Activated CD8-positive, alpha-beta memory T cell treated with anti-CD3 and anti-CD28 coated beads, Interleukin-2, amount 10 ng/mL, durations not matched to agents 7 days and 5 days (primary cell): ENCODE data around the gene EEF1E1. TPM values are rescaled to one million over a fixed set of nuclear protein-coding genes. Genes with fewer than 3 reads are reported as not detected.
A peak's percentile ranks its signal among the peaks of the same experiment; 100 is the strongest.

Experiments used
- ATAC-seq: fragments of 150-1000 bp; cut with Tn5 transposase; one replicate; pipeline ENCODE4 v1.10.0; 2021; ENCODE audit warnings: moderate library complexity
- CTCF ChIA-PET: fragments of 350-600 bp; sonication (Branson Sonifier 250); formaldehyde crosslinking; loops from one replicate; lab custom pipeline; 2021; ENCODE audit warnings: antibody characterized with exemption; lab: Charles Lee
- DNase-seq: peaks from one replicate; pipeline ENCODE4 v3.0.0-alpha.2; 2020
- H3K27ac Mint-ChIP-seq: one replicate; pipeline ENCODE4 v1.8.0; 2021; ENCODE audit warnings: mild to moderate bottlenecking, mixed read lengths
- H3K27me3 Mint-ChIP-seq: one replicate; pipeline ENCODE4 v1.8.0; 2021; ENCODE audit warnings: mixed read lengths
- H3K36me3 Mint-ChIP-seq: one replicate; pipeline ENCODE4 v1.8.0; 2021; ENCODE audit warnings: mild to moderate bottlenecking, mixed read lengths
- H3K4me1 Mint-ChIP-seq: one replicate; pipeline ENCODE4 v1.8.0; 2021; ENCODE audit warnings: mixed read lengths
- H3K4me3 Mint-ChIP-seq: one replicate; pipeline ENCODE4 v1.8.0; 2021; ENCODE audit warnings: mild to moderate bottlenecking, moderate library complexity, mixed read lengths
- H3K9me3 Mint-ChIP-seq: one replicate; pipeline ENCODE4 v1.8.0; 2022; ENCODE audit warnings: low read depth, mixed read lengths
- total RNA-seq, 2 experiments: library from RNA; stranded (reverse); gene quantifications; one replicate each; pipeline ENCODE4 v1.2.3, GENCODE V29; 2021

Gene EEF1E1
- total RNA-seq, 2 experiments from 2014 or later = 32.1 to 47.1 TPM

DNA sequence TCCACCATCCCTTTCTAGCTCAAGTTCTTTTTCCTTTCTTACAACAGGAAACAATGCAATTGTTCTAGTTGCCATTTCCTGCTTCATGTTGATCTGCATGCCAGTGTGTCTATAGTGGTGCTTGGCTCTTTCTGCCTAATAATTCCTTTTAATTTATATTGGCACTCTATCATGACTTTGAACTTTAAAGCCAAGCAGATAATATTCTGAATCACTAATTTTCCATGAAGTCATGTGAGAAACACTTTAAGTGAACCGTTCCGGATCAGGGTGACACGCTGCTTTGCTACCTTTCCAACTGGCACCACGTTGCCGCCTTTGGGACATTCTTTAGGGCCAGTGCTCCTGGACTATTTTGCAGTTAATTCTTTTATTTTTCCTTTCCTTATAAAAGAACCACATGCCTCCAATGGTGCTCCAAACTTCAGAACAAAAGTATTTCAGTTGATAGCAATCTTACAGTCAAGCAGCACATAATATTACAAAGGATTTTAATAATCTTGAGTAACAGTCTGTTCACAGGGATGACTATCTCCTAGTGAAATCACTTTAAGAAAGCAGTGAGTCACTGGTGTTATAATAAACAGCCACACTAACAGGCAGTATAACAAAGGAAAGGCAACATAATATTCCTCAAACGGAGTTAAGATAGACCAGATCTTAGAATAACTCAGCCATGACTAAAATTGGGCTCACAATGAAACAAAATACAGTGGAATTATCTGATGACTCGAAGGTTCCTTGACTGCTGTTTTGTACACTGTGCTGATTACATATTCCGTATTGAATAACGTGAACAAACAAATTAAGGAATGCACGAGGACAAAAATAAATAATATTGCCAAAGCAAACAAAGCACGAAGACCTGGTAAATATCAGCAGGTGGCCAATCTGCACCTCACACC lies 19.1 kb downstream of the EEF1E1 start:
- CTCF ChIA-PET = no interaction called here
- Mint-ChIP-seq H3K27me3 (no peaks in the 10 kb centered on the region), H3K36me3 (peaks cover 45% of the 10 kb centered on the region), H3K27ac (no peak overlapping the region), H3K4me3 (no peak overlapping the region), H3K4me1 (peaks cover 33% of the 10 kb centered on the region), H3K9me3 (peaks cover 2% of the 10 kb centered on the region)
- ATAC-seq (no peak), DNase-seq (no peak)

DNA sequence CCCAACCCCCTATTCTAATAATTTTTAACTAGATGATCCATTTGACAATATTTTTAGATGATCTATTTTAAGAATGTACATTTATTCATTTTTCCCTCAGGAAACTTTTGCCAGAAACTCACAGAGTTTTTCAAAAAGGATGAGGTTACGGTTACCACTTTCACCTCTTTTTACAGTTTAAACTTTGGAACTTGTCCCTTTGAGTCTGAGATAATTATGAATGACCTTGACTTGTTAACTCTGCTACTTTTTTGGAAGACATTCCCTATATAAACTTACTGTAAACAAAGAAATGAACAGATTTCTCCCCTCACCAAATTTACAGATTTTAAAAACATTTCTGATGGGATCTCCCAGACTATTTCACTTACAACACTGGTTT lies 19.8 kb downstream of the EEF1E1 start:
- no peaks in the 10 kb centered on the region for H3K27me3 Mint-ChIP-seq
- H3K4me3 Mint-ChIP-seq = no peak overlapping the region
- no peak for DNase-seq
- CTCF ChIA-PET = no interaction called here
- no peaks in the 10 kb centered on the region for H3K9me3 Mint-ChIP-seq
- no peak overlapping the region for H3K27ac Mint-ChIP-seq
- peaks cover 40% of the 10 kb centered on the region for H3K36me3 Mint-ChIP-seq
- H3K4me1 Mint-ChIP-seq = peaks cover 28% of the 10 kb centered on the region
- ATAC-seq = no peak

DNA sequence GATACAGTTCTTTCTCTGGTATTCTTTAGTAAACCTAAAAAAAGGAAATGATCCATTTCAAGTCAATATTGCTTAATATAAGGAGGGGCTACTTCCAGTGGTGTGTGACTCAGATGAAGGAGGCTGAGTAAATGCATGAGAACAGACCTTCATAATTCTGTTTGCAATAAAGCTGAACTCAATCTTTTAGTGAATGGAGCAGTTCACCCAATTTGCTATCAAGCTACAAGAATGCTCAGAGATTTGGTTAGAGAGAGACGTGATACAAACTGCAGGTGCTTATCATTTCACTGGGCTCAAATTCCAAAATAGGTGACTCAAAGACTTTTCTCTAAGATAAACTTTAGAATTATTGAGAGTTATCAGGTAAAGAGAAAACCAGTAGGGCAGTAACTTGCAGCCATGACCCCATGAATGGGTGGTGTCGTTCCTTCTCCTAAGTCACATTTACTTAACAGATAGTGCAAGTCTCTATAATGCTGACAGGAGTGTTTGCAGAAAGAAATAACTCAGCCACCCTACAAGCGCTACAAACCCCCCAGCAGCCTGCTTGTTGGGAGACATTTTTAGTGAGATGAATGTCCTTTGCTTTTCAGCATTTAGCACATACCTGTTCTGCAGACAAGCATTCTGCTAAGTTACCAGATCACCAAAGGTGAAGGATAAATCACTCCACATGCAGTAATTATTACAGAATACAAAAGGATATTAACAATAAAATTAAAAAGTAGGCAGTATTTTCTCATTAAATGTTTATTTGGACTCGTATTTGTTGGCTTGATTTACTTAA lies 21.8 kb downstream of the EEF1E1 start:
- Mint-ChIP-seq H3K27me3 (no peaks in the 10 kb centered on the region), H3K4me3 (no peak overlapping the region), H3K4me1 (peaks cover 21% of the 10 kb centered on the region), H3K9me3 (no peaks in the 10 kb centered on the region), H3K27ac (no peak overlapping the region), H3K36me3 (peaks cover 34% of the 10 kb centered on the region)
- ATAC-seq = no peak
- no peak for DNase-seq
- CTCF ChIA-PET = no interaction called here

DNA sequence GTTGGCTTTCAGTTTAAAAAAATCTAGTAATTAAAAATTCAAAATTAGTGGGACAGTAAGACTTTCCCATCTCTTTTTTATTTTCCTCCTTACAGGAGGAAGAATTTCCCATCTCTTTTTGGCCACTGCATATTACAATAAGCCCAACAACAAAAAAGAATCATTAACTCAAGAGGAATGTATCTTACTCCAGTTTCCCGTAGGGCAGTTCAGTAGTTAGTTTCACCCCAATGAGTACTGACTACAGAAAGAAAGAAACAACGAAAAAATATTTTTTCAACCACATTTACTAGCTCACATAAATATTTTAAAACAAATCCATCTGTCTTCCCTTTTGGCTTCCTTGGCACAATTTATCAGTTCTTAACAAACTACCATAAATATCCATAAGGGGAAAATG lies 23.2 kb downstream of the EEF1E1 start:
- Mint-ChIP-seq H3K27ac (no peak overlapping the region), H3K36me3 (peaks cover 34% of the 10 kb centered on the region), H3K4me1 (peaks cover 21% of the 10 kb centered on the region), H3K9me3 (no peaks in the 10 kb centered on the region), H3K27me3 (no peaks in the 10 kb centered on the region), H3K4me3 (no peak overlapping the region)
- CTCF ChIA-PET = no interaction called here
- DNase-seq (no peak), ATAC-seq (no peak)

DNA sequence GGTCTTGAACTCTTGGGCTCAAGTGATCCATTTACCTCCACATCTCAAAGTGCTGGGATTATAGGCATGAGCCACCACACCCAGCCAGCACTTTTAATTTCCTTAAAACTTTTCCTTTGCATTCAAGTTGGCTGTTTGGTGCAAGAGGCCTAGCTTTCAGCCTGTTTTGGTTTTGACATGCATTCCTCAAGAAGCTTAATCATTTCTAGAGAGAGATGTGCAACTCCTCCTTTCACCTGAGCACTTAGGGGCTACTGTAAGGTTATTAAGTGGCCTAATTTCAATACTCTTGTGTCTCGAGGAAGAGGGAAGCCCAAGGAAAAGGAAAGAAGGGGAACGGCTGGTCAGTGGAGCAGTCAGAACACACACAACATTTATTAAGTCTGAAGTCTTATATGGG lies 24.4 kb downstream of the EEF1E1 start:
- H3K36me3 Mint-ChIP-seq = peaks cover 29% of the 10 kb centered on the region
- CTCF ChIA-PET = no interaction called here

DNA sequence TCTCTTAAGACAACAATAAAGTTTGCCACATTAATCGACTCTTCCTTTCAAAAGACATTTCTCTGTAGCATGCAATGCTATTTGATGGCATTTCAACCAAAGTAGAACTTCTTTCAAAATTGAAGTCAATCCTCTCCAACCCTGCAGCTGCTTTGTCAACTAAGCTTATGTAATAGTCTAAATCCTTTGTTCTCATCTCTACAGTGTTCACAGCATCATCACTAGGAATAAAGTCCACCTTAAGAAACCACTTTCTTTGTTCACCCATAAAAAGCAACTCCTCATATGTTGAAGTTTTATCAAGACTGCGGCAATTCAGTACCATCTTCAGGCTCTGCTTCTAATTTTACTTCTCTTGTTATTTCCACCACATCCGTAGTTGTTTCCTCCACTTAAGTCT lies 26.6 kb downstream of the EEF1E1 start:
- ATAC-seq = no peak
- H3K4me3 Mint-ChIP-seq = no peak overlapping the region
- H3K27ac Mint-ChIP-seq = no peak overlapping the region

More for the DNA sequence above, 24.4 kb downstream of the EEF1E1 start:
- ATAC-seq (no peak), DNase-seq (no peak)
- H3K27ac Mint-ChIP-seq = no peak overlapping the region
- H3K9me3 Mint-ChIP-seq = no peaks in the 10 kb centered on the region
- H3K4me3 Mint-ChIP-seq = no peak overlapping the region
- H3K4me1 Mint-ChIP-seq = peaks cover 15% of the 10 kb centered on the region
- H3K27me3 Mint-ChIP-seq = no peaks in the 10 kb centered on the region

DNA sequence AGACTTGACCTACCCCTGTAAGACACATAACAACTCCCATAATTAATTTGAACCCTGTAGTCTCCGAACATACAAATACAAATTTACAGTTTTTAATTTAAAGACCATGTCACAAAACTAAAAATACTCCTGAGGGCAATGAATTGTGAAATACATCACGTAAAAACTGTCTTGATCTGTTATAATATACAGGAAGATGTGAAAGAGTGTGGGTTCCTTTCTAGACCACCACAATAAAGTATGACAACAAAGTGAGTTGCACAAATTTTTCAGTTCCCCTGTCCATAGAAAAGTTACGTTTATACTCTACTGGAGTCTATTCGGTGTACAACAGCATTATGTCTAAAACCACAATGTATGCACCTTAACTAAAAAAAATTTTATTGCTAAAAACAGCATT lies 27.2 kb downstream of the EEF1E1 start:
- Mint-ChIP-seq H3K4me1 (peaks cover 6% of the 10 kb centered on the region), H3K4me3 (no peak overlapping the region), H3K27ac (no peak overlapping the region), H3K9me3 (no peaks in the 10 kb centered on the region), H3K36me3 (peaks cover 17% of the 10 kb centered on the region), H3K27me3 (no peaks in the 10 kb centered on the region)
- DNase-seq = no peak
- CTCF ChIA-PET = no interaction called here
- no peak for ATAC-seq

More for the DNA sequence above, 26.6 kb downstream of the EEF1E1 start:
- Mint-ChIP-seq H3K9me3 (no peaks in the 10 kb centered on the region), H3K36me3 (peaks cover 19% of the 10 kb centered on the region), H3K27me3 (no peaks in the 10 kb centered on the region), H3K4me1 (peaks cover 7% of the 10 kb centered on the region)
- DNase-seq = no peak
- CTCF ChIA-PET = no interaction called here

DNA sequence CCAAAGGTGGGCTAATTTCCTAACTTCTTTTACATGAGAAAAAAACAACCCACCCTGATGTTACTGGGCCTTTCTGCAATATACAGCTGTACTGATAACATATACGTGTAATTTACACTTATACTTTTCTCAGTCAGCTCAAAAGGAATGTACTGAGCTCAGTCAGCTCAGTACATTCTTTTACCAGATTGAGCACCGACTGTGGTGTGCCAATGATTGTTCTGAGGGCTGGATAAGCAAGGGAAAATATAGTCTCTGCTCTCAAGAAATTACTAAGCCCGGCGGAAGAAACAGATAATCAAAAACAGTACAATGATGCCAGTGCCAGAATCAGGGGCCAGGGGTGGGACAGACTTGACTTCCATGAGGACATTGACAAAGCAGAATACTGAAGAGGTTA lies 28.1 kb downstream of the EEF1E1 start:
- CTCF ChIA-PET = interaction anchor here (1.1 kb wide), 1 partner anchor 15 kb away, joined by 4 read pairs; no protein-coding TSS in a partner anchor
- H3K27ac Mint-ChIP-seq = no peak overlapping the region
- H3K27me3 Mint-ChIP-seq = no peaks in the 10 kb centered on the region
- H3K4me1 Mint-ChIP-seq = peaks cover 4% of the 10 kb centered on the region
- no peak overlapping the region for H3K4me3 Mint-ChIP-seq
- no peaks in the 10 kb centered on the region for H3K9me3 Mint-ChIP-seq
- DNase-seq = no peak
- H3K36me3 Mint-ChIP-seq = peaks cover 12% of the 10 kb centered on the region
- ATAC-seq = no peak

DNA sequence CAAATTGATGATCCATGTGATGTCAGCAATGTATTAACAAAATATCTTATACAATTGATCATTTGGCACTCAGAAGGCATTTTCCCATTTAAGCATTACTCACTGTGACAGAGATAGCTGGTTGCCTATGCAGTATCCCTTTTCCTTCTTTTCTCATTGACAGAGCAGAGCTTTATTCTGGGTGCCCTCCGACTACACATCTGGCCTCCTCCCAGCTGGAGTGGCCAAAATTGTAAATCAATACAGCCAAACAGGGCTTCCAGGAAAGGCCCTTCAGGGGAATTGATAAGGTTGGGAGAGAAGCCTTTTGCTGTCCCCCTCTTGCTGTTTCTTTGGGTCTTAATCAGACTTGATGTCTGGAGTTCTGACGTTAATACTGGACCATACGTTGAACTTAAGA lies 28.6 kb downstream of the EEF1E1 start:
- no peak overlapping the region for H3K27ac Mint-ChIP-seq
- H3K4me1 Mint-ChIP-seq = peaks cover 4% of the 10 kb centered on the region
- CTCF ChIA-PET = interaction anchor here (1.1 kb wide), 1 partner anchor 15 kb away, joined by 4 read pairs; no protein-coding TSS in a partner anchor
- DNase-seq (no peak), ATAC-seq (no peak)
- H3K36me3 Mint-ChIP-seq = peaks cover 12% of the 10 kb centered on the region
- H3K9me3 Mint-ChIP-seq = no peaks in the 10 kb centered on the region
- no peaks in the 10 kb centered on the region for H3K27me3 Mint-ChIP-seq
- H3K4me3 Mint-ChIP-seq = no peak overlapping the region

DNA sequence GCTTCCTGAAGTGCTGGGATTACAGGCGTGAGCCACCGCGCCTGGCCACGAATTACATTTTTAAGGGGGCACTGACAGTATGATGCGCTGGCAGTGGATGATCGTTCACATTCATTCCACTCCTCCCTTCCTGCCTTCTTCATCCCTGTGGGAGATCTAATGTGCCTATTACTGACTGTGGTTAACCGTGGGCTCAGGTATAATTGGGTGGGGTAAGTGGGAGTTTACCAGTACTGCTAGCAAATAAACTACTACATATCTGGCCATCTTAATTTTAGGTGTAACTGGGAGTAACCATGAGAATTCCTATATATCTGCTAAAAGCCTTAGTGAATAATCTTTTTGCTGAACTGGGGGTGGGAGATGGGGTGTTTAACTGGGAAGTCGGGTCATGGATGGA lies 31.6 kb downstream of the EEF1E1 start:
- Mint-ChIP-seq H3K27ac (no peak overlapping the region), H3K9me3 (no peaks in the 10 kb centered on the region), H3K27me3 (no peaks in the 10 kb centered on the region), H3K4me1 (peaks cover 8% of the 10 kb centered on the region), H3K36me3 (peaks cover 1% of the 10 kb centered on the region), H3K4me3 (no peak overlapping the region)
- DNase-seq (no peak), ATAC-seq (no peak)
- CTCF ChIA-PET = no interaction called here

DNA sequence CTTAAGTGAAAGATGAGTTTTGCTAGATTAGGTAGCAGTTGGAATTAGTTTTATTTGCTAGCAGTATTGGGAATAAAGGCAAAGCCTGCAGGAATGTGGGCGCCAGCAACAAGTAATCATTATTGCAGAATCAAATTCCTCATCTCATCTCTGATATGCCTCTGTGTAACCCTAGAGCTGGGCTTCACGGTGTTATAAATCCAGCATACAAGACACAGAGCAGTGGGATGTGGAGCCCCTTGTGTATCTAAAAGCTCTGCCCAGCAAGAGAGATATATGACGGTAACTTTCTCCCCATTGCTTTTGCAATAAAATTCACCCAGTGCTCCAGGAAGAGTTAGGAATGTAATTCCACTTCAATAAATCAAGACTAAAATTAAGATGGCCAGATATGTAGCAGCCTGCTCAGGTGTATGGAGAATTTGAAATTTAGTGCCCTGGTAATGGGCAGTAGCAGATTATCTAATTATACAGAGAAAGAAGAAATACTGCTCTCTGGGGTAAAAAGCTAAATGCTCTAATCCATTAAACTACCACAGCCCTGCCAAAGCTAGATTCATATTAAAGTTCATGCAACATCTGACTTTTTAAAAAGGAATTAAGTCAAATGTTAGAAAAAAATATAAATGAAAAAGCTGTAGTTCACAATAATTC lies 32.6 kb downstream of the EEF1E1 start:
- no peak overlapping the region for H3K4me3 Mint-ChIP-seq
- CTCF ChIA-PET = no interaction called here
- no peaks in the 10 kb centered on the region for H3K9me3 Mint-ChIP-seq
- H3K4me1 Mint-ChIP-seq = peaks cover 17% of the 10 kb centered on the region
- ATAC-seq (no peak), DNase-seq (no peak)
- no peak overlapping the region for H3K27ac Mint-ChIP-seq
- no peaks in the 10 kb centered on the region for H3K27me3 Mint-ChIP-seq
- H3K36me3 Mint-ChIP-seq = peaks cover 1% of the 10 kb centered on the region

DNA sequence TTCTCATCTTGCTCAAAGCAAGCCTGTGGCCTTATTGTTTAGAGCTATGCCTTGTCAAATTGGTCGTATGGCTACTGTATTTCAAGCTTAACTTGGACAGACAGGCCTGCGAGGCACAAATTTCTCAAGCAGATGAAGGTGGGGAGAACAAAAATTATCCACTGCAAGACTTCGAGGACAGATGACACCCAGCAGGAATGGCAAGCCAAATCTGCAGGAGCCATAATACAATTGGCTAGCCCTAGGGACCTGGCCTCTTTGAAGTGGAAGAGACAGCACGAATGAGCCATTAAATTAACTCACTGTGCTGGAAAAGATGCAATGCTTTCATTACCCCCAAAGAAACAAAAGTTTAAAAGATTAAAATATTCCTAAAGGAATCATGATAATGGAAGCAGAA lies 33.2 kb downstream of the EEF1E1 start:
- no peaks in the 10 kb centered on the region for H3K27me3 Mint-ChIP-seq
- no peak for DNase-seq
- H3K9me3 Mint-ChIP-seq = no peaks in the 10 kb centered on the region
- ATAC-seq = no peak
- H3K4me1 Mint-ChIP-seq = peaks cover 21% of the 10 kb centered on the region
- CTCF ChIA-PET = no interaction called here
- H3K36me3 Mint-ChIP-seq = peaks cover 1% of the 10 kb centered on the region
- no peak overlapping the region for H3K27ac Mint-ChIP-seq
- H3K4me3 Mint-ChIP-seq = no peak overlapping the region

DNA sequence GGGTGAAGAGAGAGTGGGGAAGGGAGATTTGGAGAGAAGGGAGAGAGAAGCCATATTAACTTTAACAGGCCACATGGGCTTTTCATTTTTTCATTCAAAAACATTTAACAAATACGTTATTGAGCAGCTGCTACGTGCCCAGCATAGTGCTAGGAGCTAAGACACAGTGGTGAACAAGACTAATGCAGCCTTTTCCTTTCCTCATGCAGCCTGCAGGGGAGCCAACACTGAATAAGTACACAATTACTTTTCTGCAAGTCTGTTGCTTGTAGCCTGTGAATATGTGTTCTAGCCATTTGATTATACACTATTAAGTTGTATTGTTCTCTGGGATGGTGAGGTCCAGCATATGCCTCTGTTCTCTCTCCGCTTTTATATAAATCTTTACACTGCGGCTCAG lies 36.2 kb downstream of the EEF1E1 start:
- Mint-ChIP-seq H3K27me3 (no peaks in the 10 kb centered on the region), H3K36me3 (peaks cover 11% of the 10 kb centered on the region), H3K4me3 (no peak overlapping the region), H3K27ac (peak overlapping the region; percentile 95), H3K4me1 (peaks cover 31% of the 10 kb centered on the region), H3K9me3 (no peaks in the 10 kb centered on the region)
- CTCF ChIA-PET = interaction anchor here (0.8 kb wide), 1 partner anchor 36 kb away, joined by 3 read pairs; the partner anchor contains the start of gene EEF1E1
- DNase-seq = no peak
- ATAC-seq = no peak
